GM12864 (cell line): ENCODE measurements around the gene SKAP1.

ENCODE experiments used
- DNase-seq: peaks from one replicate; pipeline ENCODE4 v3.0.0-alpha.2; 2011; ENCODE audit warnings: low read depth
- H3K4me3 ChIP-seq: 2 replicates; pipeline ENCODE4 v1.5.1; 2011; ENCODE audit warnings: mild to moderate bottlenecking, low read depth, low read length, control low read depth
- CTCF ChIP-seq: IDR thresholded peaks from 2 replicates; pipeline ENCODE4 v1.5.1; 2011; ENCODE audit warnings: low read depth, mild to moderate bottlenecking, moderate library complexity, low read length, control low read depth, inconsistent platforms; ENCODE audit errors: missing control alignments

Gene SKAP1

GRCh38 chr17:48240122-48240521 lies 189.9 kb downstream of the SKAP1 start:
- no peak overlapping the region for H3K4me3 ChIP-seq
- no peak for DNase-seq
- no peak for TF ChIP-seq CTCF

- TF ChIP-seq CTCF, result no peak
- DNase-seq, result no peak
These were observed 190.4 kb downstream of the SKAP1 start for GRCh38 chr17:48239603-48239995.

GRCh38 chr17:48238933-48239602 lies 190.9 kb downstream of the SKAP1 start:
- no peak for TF ChIP-seq CTCF
- no peak overlapping the region for H3K4me3 ChIP-seq
- no peak for DNase-seq

More at GRCh38 chr17:48239603-48239995, 190.4 kb downstream of the SKAP1 start:
- no peak overlapping the region for H3K4me3 ChIP-seq

- H3K4me3 ChIP-seq, result no peak overlapping the region
- DNase-seq, result no peak
- TF ChIP-seq CTCF, result no peak
These were observed 192.6 kb downstream of the SKAP1 start for GRCh38 chr17:48237456-48237855.

GRCh38 chr17:48236681-48237134 lies 193.3 kb downstream of the SKAP1 start:
- no peak overlapping the region for H3K4me3 ChIP-seq
- no peak for DNase-seq
- no peak for TF ChIP-seq CTCF

- no peak for TF ChIP-seq CTCF
- no peak for DNase-seq
These were observed 195.1 kb downstream of the SKAP1 start for GRCh38 chr17:48234922-48235321.

More at GRCh38 chr17:48234922-48235321, 195.1 kb downstream of the SKAP1 start:
- no peak overlapping the region for H3K4me3 ChIP-seq
